Measurements from ENCODE around the gene CAPZB.

CAPZB gene

GRCh38 chr1:19342894-19343616, 142.3 kb downstream of the CAPZB start:
- DNase-seq, result no peak

DNA sequence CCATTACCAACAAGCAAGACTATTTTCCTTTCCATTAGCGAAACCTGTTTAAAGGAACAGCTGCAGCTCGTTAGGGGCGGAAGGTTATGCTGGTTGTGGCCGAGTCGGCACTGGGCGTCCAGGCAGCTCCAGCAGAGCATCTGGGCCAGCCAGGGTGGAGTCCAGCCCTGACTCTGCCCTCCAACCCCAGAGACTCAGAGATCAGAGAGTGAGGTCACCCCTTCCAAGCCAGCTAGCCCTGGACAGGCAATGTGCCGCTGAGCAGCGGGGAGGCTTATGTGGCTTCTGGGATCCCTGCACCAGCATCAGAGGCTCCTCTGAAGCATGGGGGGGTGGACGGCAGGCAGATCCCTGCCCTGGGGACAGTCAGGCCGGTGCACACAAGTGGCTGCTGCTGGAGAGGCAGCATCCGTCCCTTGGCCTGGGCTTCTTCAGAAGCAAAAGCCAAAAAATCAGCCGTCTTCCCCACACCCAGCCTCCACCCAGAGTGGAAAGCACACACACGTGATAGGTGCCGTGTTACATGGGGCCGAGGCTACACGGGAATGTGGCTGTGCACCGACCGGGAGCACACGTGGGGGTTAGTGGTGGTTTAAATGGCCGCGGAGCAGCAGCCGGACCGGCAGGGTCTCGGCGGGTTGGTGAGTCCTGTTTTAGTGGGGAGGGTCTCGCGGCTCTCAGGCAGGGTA, 143.1 kb downstream of the CAPZB start:
- no peak for DNase-seq

DNA sequence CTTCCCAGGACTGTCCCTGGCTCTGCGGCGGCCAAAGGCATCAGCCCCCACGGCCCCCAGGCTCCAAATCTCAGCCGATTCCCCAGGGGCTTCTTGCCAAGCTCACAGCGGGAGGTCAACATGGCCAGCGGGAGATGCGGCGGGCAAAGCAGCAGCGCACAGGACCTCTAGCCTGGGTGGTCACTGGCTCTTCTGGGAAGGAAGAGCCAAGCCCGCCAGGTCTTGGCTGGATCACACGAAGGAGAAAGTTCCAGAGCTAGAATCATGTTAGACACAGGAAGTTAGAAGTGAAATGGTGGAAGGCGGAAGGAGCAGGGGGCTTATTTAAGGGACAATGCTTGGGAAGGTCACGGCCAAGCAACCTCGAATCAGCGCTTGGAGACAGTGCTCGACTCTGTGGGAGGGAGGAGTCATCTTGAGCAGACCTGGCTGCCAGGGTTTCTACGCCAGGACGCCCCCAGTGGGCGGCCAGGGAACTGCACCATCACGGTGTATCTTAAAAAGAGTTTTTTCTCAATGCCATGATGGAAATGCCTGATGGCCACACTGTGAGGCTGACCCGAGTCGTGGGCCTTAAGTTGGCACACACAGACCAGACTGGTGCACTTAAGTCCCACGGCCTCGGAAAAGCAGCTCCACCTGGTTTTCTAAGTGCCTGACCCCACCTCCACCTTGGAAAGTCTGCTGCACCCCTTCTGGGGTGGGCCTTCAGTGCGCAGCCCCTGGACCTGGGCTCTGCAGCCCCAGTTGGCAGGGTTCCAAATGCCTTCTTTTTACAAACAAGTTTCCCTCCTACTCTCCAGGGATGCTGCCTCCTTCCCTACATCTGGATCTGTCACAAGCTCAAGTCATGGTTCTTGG, 143.9 kb downstream of the CAPZB start:
- DNase-seq, result peak; percentile 71

- no peak for DNase-seq
Observed at GRCh38 chr1:19340387-19340937, 144.9 kb downstream of the CAPZB start.

DNA sequence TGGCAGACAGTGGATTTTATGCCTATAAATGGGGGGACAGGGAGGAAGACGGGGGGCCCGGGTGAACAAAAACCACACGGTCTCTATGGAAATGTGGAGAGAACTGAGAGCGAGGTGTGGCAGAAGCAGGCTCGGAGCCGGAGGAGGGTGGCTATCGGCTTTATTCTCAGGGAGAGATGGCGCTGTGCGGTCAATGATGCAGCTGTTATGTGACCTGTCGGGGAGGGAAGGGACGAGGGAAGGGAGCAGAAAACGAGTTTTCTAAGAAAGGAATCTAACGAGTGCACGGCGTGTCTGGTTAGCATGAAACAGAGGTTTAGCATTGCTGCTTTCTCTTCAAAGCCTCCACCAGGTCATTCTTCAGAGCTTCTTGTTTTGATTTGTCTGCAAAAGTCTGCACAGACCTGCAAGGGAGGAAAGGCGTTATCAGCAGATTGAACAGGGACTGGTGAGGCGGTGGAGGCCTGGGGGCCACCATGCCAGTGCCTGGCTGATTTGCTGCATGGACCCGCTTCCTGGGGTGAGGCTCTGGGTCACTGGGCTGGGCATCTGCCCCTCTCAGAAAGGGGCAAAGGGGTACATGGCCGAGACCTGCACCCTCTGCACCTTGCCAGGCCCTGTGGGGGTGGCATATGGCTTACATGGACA, 146.0 kb downstream of the CAPZB start:
- no peak for DNase-seq

DNA sequence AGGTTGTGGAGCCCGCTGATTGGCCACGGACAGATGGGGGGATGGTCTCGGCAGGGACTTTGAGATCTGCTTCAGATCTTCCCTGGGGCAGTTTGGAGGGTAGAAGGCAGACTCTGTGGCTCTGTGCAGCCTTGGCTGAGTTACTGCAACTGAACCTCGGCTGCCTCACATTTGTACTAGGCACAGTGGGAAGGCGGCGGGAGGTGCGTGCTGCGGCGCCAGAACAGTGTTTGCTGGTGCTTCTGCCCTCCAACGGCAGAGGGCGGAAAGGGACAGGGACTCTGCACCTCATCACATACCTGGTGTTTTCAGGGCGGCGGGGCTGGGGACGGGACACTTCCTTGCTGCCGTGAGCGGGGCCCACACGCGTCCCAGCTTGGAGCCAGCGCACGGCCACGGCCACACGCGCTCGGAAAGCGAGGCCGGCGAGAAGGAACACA, 147.0 kb downstream of the CAPZB start:
- DNase-seq, result no peak

GRCh38 chr1:19337289-19337688, 148.1 kb downstream of the CAPZB start:
- DNase-seq, result no peak

- DNase-seq, result no peak
Observed at GRCh38 chr1:19336543-19336942, 148.8 kb downstream of the CAPZB start.

- DNase-seq, result no peak
Observed at GRCh38 chr1:19333587-19334354, 151.6 kb downstream of the CAPZB start.

DNA sequence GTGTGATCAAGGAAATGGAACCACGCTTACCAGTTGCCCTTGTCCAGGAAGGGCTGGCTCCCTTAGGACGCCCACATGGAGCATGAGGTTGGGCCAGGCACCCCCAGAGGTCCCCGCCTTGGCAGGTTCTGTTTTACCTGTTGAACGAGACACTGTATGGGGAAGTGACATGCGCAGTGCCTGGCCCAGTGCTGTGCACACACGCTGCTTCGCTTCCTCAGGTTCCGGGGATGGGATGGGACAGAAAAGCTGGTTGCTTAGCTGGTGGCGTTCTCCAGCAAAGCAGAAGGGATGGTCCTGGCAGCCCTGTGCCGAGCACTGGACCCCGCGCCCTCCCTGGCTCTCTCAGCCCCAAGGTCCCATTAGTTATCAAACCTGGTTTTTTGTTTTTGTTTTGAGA, 152.5 kb downstream of the CAPZB start:
- DNase-seq, result no peak

GRCh38 chr1:19331262-19331878, 154.0 kb downstream of the CAPZB start:
- DNase-seq, result no peak

DNA sequence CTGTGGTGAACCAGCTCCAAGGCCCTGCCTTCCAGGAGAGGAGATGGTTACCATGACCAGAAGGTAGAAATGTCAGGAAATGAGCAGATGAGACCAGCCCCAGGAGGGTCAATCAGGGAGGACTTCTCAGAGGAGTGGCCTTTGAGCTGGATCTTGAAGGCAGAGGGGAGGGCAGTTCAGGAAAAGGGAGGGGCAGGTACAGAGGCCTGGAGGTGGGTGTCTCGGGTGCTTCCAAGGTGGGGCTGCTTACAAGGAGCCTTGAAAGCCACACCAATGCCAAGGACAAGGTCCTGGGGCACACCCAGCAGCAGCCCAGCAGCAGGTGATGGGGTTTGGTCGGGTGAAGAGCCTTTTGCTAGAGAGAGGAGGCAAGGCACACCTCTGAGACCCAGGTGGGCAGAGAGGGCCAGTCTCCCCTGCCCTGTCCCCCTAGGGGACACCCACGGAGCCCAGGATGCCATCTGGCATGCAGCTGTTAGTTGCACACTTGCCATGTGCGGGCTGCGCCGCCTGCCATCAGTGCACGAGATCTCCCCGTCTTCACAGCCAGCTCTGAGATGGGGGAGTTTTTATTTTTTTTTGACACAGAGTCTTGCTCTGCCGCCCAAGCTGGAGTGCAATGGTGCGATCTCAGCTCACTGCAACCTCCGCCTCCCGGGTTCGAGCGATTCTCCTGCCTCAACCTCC, 154.7 kb downstream of the CAPZB start:
- no peak for DNase-seq

DNA sequence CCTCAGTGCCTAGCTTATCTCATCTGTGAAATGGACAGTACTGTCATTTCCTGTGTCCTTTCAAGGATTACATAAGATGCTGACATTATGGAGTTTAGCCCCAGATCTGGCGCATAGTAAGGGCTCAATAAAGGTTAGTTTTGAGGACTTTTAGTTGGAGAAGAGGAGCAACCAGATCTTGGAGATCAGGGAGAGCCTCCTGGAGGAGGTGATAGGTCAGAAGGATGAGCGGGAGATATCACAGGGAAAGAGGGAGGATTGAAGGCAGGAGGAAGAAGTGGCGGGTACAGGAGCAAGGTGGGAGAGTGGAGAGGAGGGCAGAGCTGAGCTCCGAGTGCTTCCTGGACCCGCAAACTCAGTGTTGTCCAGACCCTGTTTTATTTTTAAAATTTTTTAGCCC, 155.7 kb downstream of the CAPZB start:
- no peak for DNase-seq

DNA sequence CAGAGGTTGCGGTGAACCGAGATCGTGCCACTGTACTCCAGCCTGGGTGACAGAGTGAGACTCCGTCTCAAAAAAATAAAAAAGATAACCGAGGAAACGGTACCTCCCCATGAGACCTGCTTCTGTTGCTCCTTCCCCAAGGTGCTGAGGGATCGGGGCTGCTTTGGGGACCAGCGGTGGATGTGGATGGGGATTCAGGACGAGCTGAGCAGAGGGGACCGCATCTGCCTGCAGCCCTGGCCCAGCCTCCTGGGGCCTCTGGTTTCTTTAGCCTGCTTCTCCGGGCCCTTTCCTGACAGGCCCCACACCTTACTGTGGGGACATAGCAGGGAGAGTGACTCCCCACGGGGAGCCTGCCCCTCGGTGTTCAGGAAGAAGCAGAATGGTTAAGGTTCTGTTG, 156.2 kb downstream of the CAPZB start:
- DNase-seq, result no peak

GRCh38 chr1:19328486-19328885, 156.9 kb downstream of the CAPZB start:
- no peak for DNase-seq

- DNase-seq, result no peak
Observed at GRCh38 chr1:19327736-19328135, 157.6 kb downstream of the CAPZB start.

DNA sequence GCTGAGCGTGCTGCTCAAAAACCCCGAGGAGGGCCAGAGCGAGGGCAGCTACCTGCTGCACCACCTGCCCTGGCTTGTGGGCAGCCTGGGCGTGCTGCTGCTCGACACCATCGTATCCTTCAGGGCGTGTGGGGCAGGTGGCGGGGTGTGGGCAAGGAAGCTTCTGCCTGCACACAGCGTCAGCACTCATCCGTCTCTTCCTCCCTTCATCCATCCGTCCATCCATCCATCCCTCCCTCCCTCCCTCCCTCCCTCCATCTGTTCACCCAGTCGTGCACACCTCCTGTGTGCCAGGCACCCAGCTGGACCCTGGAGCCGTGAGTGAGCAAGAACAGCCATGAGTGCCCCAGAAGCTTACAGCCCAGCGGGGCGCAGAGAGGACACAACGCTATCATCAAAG, 158.0 kb downstream of the CAPZB start:
- DNase-seq, result no peak

DNA sequence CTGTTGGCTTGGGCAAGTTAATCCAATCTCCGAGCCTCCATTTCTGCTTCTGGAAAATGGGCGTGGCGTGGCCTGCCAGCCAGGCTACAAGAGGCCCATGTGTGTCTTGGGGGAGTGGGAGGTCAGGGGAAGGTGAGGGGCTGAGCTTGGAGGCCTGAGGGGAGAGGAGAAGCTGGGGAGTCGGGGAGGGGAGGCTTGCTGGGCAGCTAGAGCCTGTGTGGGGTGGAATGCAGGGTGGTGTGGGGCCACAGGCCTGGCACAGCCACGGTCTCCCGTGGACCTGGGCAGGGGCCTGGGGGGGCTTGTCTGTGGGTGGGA, 158.6 kb downstream of the CAPZB start:
- DNase-seq, result no peak

- DNase-seq, result no peak
Observed at GRCh38 chr1:19325958-19326747, 159.2 kb downstream of the CAPZB start.

DNA sequence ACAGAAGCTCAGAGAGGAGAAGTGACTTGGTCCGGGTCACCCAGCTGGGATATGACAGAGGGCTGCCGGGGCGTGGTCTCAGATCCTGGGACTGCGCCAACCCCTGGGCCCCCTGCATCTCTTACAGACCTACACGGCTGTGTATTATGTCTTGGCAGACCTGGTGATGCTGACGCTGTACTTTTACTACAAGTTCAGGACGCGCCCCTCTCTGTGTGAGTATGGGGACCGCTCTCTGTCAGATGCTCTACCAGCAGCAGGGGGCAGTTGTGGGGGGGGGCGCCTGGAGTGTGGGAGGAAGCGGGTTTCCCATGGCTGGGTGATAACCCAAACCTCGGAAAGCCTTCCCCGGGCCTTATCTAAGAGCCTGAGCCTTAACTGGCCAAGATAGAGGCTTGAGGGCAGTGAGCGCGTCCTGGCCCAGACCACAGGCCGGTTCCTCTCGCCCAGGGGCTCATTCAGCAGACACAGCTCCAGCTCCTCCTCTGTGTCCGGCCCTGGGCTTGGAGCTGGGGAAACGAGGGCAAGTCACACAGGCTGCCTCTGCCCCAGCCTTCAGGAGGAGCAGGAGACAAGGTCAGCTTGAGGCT, 159.9 kb downstream of the CAPZB start:
- DNase-seq, result peak; percentile 58

Measured in hematopoietic multipotent progenitor cell treated with erythropoietin and hydrocortisone succinate and interleukin-3 and kit ligand, for 8 days (in vitro differentiated cells).